Ovary (tissue), 9 donors: ENCODE data around the gene CLEC4E. TPM values are rescaled to one million over a fixed set of nuclear protein-coding genes. Genes with fewer than 3 reads are reported as not detected.
"Not testable (repeated sequence)": the region's sequence is repeated elsewhere in the genome, so short reads cannot be mapped to it uniquely, and the experiment has no call there.

Experiments used
- DNase-seq, 5 donors: peaks; one replicate each; pipeline ENCODE4 v3.0.0-alpha.2; 2019 to 2020
- H3K27ac ChIP-seq, 2 donors: fragments of 200-600 bp; one replicate each; pipeline versions ENCODE4 v1.5.1 to v1.8.0; 2019 to 2022
- H3K27me3 ChIP-seq: fragments of 200-600 bp; one replicate; pipeline ENCODE4 v1.8.0; 2022
- H3K36me3 ChIP-seq: fragments of 200-600 bp; sonication (generic); one replicate; pipeline ENCODE4 v1.5.1; 2019
- H3K4me1 ChIP-seq: one replicate; pipeline ENCODE4 v1.8.1; 2013; ENCODE audit warnings: mild to moderate bottlenecking, moderate library complexity; ENCODE audit not compliant: insufficient read depth
- H3K4me3 ChIP-seq: fragments of 200-600 bp; sonication (generic); one replicate; pipeline ENCODE4 v1.5.1; 2017
- H3K9me3 ChIP-seq, 2 donors: fragments of 200-600 bp in 1 of 2; sonication (generic) in 1 of 2; one replicate each; pipeline versions ENCODE4 v1.5.1 to v1.8.1; 2013 to 2019; ENCODE audit warnings: mild to moderate bottlenecking in 1 of 2, moderate library complexity in 1 of 2
- CTCF ChIP-seq, 3 donors: fragments of 450-650 bp in 2 of 3; fragments of 200-600 bp in 1 of 3; IDR thresholded peaks; one replicate each; pipeline versions ENCODE4 v1.5.1 to v1.8.0; 2016 to 2022; ENCODE audit warnings: antibody characterized with exemption in 3 of 3, mild to moderate bottlenecking in 1 of 3
- EP300 ChIP-seq: sonication (generic); formaldehyde crosslinking; IDR thresholded peaks from one replicate; pipeline ENCODE4 v1.6.1; 2017; ENCODE audit warnings: antibody characterized with exemption
- POLR2A ChIP-seq: fragments of 450-650 bp; IDR thresholded peaks from one replicate; pipeline ENCODE4 v1.6.1; 2017; ENCODE audit warnings: antibody characterized with exemption, mild to moderate bottlenecking, moderate library complexity
- WGBS, 3 donors: extraction: QIAGEN DNeasy Blood & Tissue Kit in 1 of 3; methylation state at CpG; one replicate each; pipeline versions ENCODE4 v1.1.5 to v1.1.7; 2013 to 2017; 5-methylcytosine and 5-hydroxymethylcytosine counted together
- intact Hi-C, 4 donors: fragments of 100-400 bp; cut with DNase I; formaldehyde crosslinking; loops; one replicate each; pipeline versions ENCODE4 v1.11.0 to v1.15.1; 2022 to 2023
- polyA plus RNA-seq, 2 donors: library from polyadenylated mRNA; stranded (reverse); fragments of 200-250 nt in 1 of 2; fragments of 350-450 nt in 1 of 2; fragmentation: Illumina TruSeq in 1 of 2; extraction: RNeasy Lipid Tissue Mini Kit (QIAGEN cat#74804) in 1 of 2; gene quantifications; one replicate each; pipeline ENCODE4 v1.2.3, GENCODE V29; 2013 to 2014
- total RNA-seq, 7 donors: library from RNA; depleted of rRNA in 2 of 7; stranded (reverse); fragments of >200 nt in 2 of 7; fragmentation: NEBNext Ultra II Directional in 3 of 7; extraction: Animal tissue kit (Norgen Biotek cat#: 25700) in 3 of 7; gene quantifications; one replicate each; pipeline versions ENCODE4 v1.1.0 to v1.2.4, GENCODE V29; 2016 to 2023
- donor health status: DM: no; HTN: no; CAD: no; lungs with moderate emphysema.
- donor health status: DM: no; HTN: no; CAD: no.
- donor health status: Bipolar disorder and iron deficiency.
- donor health status: DM: yes; HTN: yes; CAD: no.
- donor health status: DM: no; HTN: no; CAD: no.
- donor health status: DM: yes; HTN: yes; CAD: no.

The CLEC4E gene
- total and polyA plus RNA-seq, 9 donors, result 0.35 to 2.8 (median 0.97) TPM; not detected in 1

- Histone ChIP-seq H3K36me3 (no peaks in the 10 kb centered on the region), H3K4me1 (no peaks in the 10 kb centered on the region), H3K9me3 (no peaks in the 10 kb centered on the region), H3K4me3 (no peak overlapping the region), H3K27ac (no peak overlapping the region), H3K27me3 (no peaks in the 10 kb centered on the region)
- DNase-seq, result no peak
- WGBS, 3 donors, result 37 to 67% (median 67%) methylated on average over 2 of the region's 2 CpGs
- intact Hi-C loops, result no loop called here
- no peak for TF ChIP-seq EP300
- no peak for TF ChIP-seq CTCF (IDR thresholded peaks at IDR 0.05)
- no peak for TF ChIP-seq POLR2A
Measured at GRCh38 chr12:8547645-8548044, 6.9 kb upstream of the CLEC4E start.

- Histone ChIP-seq H3K36me3 (no peaks in the 10 kb centered on the region), H3K4me1 (no peaks in the 10 kb centered on the region), H3K27ac (no peak overlapping the region), H3K4me3 (no peak overlapping the region), H3K9me3 (no peaks in the 10 kb centered on the region), H3K27me3 (no peaks in the 10 kb centered on the region)
- WGBS, 3 donors, result 75 to 82% (median 80%) methylated on average over 3 of the region's 3 CpGs
- intact Hi-C loops, result no loop called here
- DNase-seq, result no peak
- TF ChIP-seq EP300 (no peak), POLR2A (no peak), CTCF (IDR thresholded peaks at IDR 0.05) (no peak)
Measured at GRCh38 chr12:8546591-8546990, 5.9 kb upstream of the CLEC4E start.

- WGBS, 3 donors, result 1 to 2% (median 1%) methylated on average over 3 of the region's 3 CpGs
- no peaks in the 10 kb centered on the region for H3K36me3 ChIP-seq
- no peak overlapping the region for H3K4me3 ChIP-seq
- TF ChIP-seq POLR2A (no peak), CTCF (IDR thresholded peaks at IDR 0.05) (peak; percentile 29 to 83 (median 51))
- DNase-seq, result peak; percentile 31 to 53 (median 45)
- no peaks in the 10 kb centered on the region for H3K9me3 ChIP-seq
- intact Hi-C loops, result no loop called here
- no peak overlapping the region for H3K27ac ChIP-seq
- H3K27me3 ChIP-seq, result no peaks in the 10 kb centered on the region
- no peaks in the 10 kb centered on the region for H3K4me1 ChIP-seq
Measured at GRCh38 chr12:8544295-8544694, 3.6 kb upstream of the CLEC4E start.

GRCh38 chr12:8541562-8541961, 857 bp upstream of the CLEC4E start:
- H3K9me3 ChIP-seq, result no peaks in the 10 kb centered on the region
- no peak for TF ChIP-seq EP300
- TF ChIP-seq CTCF (IDR thresholded peaks at IDR 0.05), result no peak
- no peak for TF ChIP-seq POLR2A
- H3K4me3 ChIP-seq, result no peak overlapping the region
- H3K27me3 ChIP-seq, result no peaks in the 10 kb centered on the region
- WGBS, 3 donors, result 80 to 86% (median 86%) methylated on average over 10 of the region's 10 CpGs
- intact Hi-C loops, result no loop called here
- DNase-seq, result no peak
- H3K27ac ChIP-seq, result no peak overlapping the region
- H3K36me3 ChIP-seq, result no peaks in the 10 kb centered on the region
- no peaks in the 10 kb centered on the region for H3K4me1 ChIP-seq

GRCh38 chr12:8537820-8538219, 2.9 kb downstream of the CLEC4E start:
- H3K4me3 ChIP-seq, H3K27me3 ChIP-seq, H3K27ac ChIP-seq, H3K36me3 ChIP-seq, DNase-seq, H3K4me1 ChIP-seq, intact Hi-C loops, H3K9me3 ChIP-seq: not testable (repeated sequence)
- WGBS, 3 donors, result 78 to 90% (median 86%) methylated on average over 14 to 16 of the region's 16 CpGs
